Activated naive CD8-positive, alpha-beta T cell treated with anti-CD3 and anti-CD28 coated beads for 36 hours (primary cell): ENCODE results near the gene WNK2. TPM values are rescaled to one million over a fixed set of nuclear protein-coding genes. Genes with fewer than 3 reads are reported as not detected.

Source experiments
- DNase-seq: peaks from one replicate; pipeline ENCODE4 v3.0.0; 2021
- H3K27ac Mint-ChIP-seq: one replicate; pipeline ENCODE4 v1.8.0; 2022; ENCODE audit warnings: mild to moderate bottlenecking, moderate library complexity, mixed read lengths
- H3K27me3 Mint-ChIP-seq: one replicate; pipeline ENCODE4 v1.8.0; 2022; ENCODE audit warnings: mild to moderate bottlenecking, mixed read lengths
- H3K36me3 Mint-ChIP-seq: one replicate; pipeline ENCODE4 v1.8.0; 2021; ENCODE audit warnings: mild to moderate bottlenecking, mixed read lengths
- H3K4me1 Mint-ChIP-seq: one replicate; pipeline ENCODE4 v1.8.0; 2021; ENCODE audit warnings: mixed read lengths
- H3K4me3 Mint-ChIP-seq: one replicate; pipeline ENCODE4 v1.8.0; 2022; ENCODE audit warnings: mild to moderate bottlenecking, moderate library complexity, mixed read lengths
- H3K9me3 Mint-ChIP-seq: one replicate; pipeline ENCODE4 v1.8.0; 2022; ENCODE audit warnings: mixed read lengths
- total RNA-seq, 2 experiments: library from RNA; stranded (reverse); gene quantifications; one replicate each; pipeline ENCODE4 v1.2.3, GENCODE V29; 2021

Gene WNK2
- total RNA-seq, 2 experiments from 2014 or later, result 0.88 to 0.89 TPM

DNA sequence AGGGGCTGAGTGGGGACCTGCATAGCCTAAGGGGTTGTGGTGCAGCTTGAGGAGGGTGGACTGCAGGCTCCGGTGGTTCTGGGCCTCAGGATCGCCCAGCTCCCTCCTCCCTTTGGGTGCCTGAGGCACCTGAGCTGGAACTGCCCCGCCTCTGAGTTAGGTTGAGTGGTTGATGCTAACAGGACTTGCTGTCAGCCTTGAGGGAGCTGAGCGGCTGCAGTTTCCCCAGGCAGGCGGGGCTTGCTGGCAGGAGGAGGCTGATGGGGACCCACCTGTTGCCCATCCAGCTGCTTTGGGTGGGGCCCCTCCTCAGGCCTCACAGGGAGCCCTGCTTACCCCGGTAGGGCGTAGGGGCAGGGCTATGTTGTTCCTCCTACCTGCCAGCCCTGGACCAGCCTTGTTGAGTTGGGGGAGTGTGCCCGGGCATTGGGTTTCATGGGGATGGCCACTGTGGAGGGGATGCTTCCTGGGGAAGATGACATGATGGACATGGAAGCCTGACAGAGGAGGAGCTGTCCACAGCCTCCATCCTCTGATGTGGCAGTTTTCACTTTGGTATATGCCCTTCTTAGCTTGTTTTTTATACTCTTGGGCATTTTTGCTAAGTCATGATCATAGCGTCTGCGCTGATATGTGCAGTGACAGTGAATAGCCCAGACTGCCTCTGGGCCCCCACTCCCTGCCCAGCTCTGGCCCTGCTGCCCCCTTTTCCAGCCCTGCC is 14.3 kb downstream of the WNK2 start:
- Mint-ChIP-seq H3K4me3 (no peak overlapping the region), H3K9me3 (no peaks in the 10 kb centered on the region), H3K27ac (no peak overlapping the region), H3K4me1 (no peaks in the 10 kb centered on the region), H3K36me3 (no peaks in the 10 kb centered on the region), H3K27me3 (no peaks in the 10 kb centered on the region)
- DNase-seq, result no peak

DNA sequence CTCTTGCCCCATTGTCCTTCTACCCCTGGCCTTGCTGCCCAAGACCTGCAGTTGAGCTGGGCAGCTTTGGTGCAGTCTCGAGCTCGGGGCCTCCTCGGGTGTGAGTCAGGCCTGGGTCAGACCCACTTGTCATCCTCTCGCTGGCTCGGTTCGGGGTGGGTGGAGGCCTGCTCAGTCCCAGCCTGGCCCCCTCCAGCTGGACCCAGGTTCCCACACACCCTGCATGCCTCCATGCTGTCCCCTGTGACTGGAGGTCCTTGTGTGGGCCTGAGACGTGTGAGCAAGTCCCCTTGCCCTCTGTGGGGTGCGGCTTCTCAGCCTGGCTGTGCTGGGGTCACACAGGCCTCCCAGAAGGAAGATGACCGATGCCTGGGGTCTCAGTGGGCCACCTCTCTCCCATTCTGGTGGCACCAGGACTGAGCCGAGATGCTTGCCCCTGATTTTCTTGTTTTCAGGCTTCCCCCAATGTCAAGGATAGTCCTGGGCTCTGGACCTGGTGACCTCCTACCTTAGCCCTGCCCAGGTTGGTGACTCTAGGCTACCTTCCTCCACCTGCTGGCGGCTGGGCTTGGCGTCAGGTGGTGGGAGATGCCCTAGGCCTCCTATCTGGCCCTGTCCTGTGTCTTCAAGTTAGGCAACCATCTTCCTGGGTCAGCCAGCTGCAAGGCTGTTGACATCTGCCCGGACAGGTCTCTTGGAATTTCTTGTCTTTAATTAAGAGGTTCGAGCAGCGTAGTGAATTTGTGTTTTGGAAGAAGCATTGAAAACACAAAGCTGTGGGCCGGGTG is 15.1 kb downstream of the WNK2 start:
- no peak overlapping the region for H3K27ac Mint-ChIP-seq

DNA sequence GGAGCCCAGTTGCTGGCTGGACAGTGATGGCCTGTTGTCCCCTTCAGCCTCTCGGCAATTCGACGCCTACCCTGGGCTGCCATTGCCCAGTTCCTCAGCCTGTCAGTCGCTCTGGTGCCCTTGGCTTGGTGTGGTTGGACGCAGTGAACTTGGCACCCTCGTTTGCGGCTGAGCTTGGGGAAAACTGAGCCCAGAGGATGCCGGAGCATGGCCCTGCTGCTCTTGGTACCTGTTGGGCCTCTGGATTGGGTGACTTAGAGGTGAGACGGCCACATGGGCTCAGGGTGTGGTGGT is 16.5 kb downstream of the WNK2 start:
- Mint-ChIP-seq H3K27me3 (no peaks in the 10 kb centered on the region), H3K9me3 (no peaks in the 10 kb centered on the region), H3K36me3 (no peaks in the 10 kb centered on the region)

More for the DNA sequence above, 15.1 kb downstream of the WNK2 start:
- DNase-seq, result no peak
- Mint-ChIP-seq H3K36me3 (no peaks in the 10 kb centered on the region), H3K4me3 (no peak overlapping the region), H3K9me3 (no peaks in the 10 kb centered on the region), H3K4me1 (no peaks in the 10 kb centered on the region), H3K27me3 (no peaks in the 10 kb centered on the region)

DNA sequence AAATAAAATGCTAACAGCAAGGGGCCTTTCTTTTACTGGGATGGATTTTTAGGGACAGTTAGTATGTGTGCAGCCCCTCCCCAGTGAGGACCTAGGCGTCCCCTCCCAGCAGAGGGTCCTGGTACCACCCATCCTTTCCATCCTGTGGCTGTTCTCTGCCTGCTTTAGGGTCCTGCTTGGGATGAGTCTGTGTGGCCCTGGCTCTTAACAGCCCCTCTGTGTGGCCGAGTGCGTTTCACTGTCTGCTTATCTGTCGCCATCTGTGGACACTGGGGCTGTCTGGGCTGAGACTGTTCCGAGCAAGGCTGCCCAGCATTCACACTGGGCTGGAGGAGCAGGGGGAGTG is 17.0 kb downstream of the WNK2 start:
- Mint-ChIP-seq H3K9me3 (no peaks in the 10 kb centered on the region), H3K27ac (no peak overlapping the region), H3K4me1 (peaks cover 6% of the 10 kb centered on the region), H3K27me3 (no peaks in the 10 kb centered on the region), H3K4me3 (no peak overlapping the region), H3K36me3 (no peaks in the 10 kb centered on the region)
- no peak for DNase-seq

More for the DNA sequence above, 16.5 kb downstream of the WNK2 start:
- DNase-seq, result no peak
- no peak overlapping the region for H3K27ac Mint-ChIP-seq
- H3K4me3 Mint-ChIP-seq, result no peak overlapping the region
- H3K4me1 Mint-ChIP-seq, result peaks cover 6% of the 10 kb centered on the region

DNA sequence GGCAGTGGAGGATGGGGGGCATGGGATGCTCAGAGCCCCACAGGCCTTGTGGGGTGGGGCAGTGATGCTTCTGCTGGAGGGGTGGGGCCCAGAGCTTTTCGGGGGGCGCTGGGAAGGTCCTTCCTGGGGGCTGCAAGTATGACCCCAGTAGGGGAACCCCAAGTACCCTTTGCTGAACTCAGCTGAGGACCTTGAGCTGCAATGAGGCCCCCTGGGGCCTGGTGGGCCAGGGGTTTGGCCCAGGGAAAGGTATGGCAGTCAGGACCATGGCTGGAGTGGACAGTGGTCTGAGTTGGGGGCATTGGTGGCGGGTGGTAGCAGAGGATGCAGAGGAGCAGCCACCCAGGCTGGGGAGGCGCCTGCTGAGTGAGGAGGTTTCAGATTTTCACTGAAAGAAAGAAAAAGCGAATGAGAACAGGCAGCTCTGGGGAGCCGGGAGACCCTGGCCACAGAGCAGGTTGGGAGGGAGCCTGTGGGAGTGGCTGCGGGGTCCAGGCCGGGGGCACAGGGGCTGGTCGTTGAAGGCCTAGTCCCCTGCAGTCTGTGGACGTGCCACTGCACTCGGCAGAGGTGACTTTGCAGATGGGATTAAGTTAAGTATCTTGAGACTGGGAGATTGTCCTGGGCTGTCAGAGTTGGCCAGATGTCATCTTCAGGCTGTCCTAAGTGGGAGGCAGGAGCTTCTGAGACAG is 19.2 kb downstream of the WNK2 start:
- H3K4me3 Mint-ChIP-seq, result no peak overlapping the region
- H3K27ac Mint-ChIP-seq, result no peak overlapping the region
- H3K9me3 Mint-ChIP-seq, result no peaks in the 10 kb centered on the region

DNA sequence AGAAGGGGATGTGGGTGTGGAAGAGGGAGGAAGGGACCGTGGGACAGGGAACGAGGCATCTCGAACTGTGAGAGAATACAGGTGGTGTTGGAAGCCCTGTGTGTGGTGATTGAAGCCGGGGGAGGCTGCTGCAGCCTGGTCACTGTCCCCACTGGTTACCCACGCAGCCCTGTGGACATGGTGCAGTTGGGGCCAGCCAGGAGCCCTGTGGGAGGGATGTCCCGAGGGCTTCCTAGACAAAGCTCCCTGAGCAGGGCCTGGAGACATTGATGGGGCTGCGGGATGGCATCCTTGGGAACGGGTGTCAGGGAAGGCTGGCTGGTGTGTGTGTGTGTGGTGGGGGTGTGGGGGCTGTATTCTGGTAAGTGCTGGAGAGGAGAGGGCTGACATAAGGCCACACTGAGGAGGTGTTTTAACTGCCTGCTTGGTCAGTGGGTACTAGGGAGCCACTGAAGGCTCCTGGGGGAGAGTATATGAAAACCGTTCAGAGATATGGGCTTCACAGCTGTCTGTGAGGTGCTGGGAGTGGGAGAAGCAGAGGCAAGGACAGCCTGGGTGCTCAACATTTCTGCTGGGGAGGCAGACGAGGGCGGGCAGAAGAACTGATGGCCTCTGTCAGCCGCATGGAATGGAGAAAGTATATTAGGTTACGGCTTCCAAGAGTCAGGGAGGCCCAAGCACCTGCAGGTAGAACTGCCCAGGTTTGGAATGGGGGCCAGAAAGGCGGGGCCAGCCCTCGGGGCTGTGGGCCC is 20.0 kb downstream of the WNK2 start:
- Mint-ChIP-seq H3K9me3 (no peaks in the 10 kb centered on the region), H3K27ac (no peak overlapping the region), H3K36me3 (no peaks in the 10 kb centered on the region), H3K4me3 (no peak overlapping the region), H3K4me1 (peaks cover 6% of the 10 kb centered on the region), H3K27me3 (no peaks in the 10 kb centered on the region)
- DNase-seq, result no peak

More for the DNA sequence above, 19.2 kb downstream of the WNK2 start:
- no peak for DNase-seq
- H3K27me3 Mint-ChIP-seq, result no peaks in the 10 kb centered on the region
- H3K36me3 Mint-ChIP-seq, result no peaks in the 10 kb centered on the region
- peaks cover 6% of the 10 kb centered on the region for H3K4me1 Mint-ChIP-seq

DNA sequence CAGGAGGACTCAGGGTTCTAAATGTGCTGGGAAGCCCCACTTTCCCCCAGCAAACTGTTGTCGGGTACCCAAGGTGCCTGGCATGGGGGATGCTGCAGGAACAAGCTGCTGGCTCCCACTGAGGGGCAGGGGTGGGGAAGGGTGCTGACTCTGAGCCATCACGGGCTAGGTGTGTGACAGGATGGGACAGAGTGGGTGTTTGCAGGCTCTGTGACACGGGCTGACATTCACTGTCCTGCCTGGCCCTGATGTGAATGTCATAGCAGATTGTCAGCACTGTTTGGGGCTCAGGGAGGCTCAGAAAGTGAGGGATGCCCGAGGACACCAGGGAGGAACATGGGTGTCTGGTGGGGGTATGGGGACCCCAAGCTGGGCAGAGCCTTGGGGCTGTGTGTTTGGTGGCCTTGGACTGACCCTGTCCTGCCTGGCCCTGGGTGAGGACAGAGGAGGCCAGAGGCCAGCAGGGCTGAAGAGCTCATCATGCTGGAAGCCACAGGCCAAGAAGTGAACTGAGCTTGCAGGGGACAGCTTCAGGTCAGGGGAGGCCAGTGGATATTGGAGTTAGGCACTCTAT is 20.6 kb downstream of the WNK2 start:
- Mint-ChIP-seq H3K36me3 (no peaks in the 10 kb centered on the region), H3K9me3 (no peaks in the 10 kb centered on the region), H3K27me3 (no peaks in the 10 kb centered on the region), H3K27ac (no peak overlapping the region), H3K4me3 (no peak overlapping the region), H3K4me1 (peaks cover 6% of the 10 kb centered on the region)
- no peak for DNase-seq

DNA sequence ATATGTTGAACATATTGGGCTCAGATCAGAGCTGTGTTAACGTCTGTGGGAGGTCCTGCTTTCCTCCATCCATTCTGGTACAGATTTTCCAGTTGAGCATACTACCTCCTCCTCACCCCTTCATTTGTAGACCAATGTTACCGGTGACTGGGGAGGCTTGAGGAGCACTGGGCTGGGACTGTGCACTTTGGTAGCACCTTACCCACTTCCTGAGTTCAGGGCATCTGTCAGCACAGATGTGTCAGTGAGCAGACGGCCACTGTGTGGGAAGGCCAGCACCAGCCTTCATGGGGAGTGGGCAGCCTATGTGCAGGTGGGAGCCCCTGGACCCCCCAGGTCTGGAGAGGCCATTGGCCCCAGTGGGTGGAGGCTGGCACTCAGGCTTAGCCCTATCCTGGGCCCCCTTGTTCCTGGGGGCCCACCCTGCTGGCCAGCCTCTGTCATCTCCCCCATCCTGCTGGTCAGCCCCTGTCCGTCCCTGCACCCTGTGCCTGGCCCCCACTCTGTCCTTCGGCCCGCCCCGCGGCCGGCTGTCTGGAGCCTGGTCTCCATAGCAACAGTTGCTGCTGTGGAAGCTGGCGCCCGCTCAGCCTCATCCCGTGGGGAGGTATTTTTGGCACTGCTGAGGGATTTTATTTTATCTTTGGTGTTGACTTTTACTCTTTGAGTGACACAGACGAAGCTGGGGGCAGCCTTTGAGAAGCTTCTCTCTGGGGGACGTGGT is 21.3 kb downstream of the WNK2 start:
- no peaks in the 10 kb centered on the region for H3K36me3 Mint-ChIP-seq
- no peaks in the 10 kb centered on the region for H3K9me3 Mint-ChIP-seq
- no peak overlapping the region for H3K4me3 Mint-ChIP-seq
- no peak for DNase-seq
- H3K4me1 Mint-ChIP-seq, result peaks cover 6% of the 10 kb centered on the region
- H3K27me3 Mint-ChIP-seq, result no peaks in the 10 kb centered on the region
- no peak overlapping the region for H3K27ac Mint-ChIP-seq

DNA sequence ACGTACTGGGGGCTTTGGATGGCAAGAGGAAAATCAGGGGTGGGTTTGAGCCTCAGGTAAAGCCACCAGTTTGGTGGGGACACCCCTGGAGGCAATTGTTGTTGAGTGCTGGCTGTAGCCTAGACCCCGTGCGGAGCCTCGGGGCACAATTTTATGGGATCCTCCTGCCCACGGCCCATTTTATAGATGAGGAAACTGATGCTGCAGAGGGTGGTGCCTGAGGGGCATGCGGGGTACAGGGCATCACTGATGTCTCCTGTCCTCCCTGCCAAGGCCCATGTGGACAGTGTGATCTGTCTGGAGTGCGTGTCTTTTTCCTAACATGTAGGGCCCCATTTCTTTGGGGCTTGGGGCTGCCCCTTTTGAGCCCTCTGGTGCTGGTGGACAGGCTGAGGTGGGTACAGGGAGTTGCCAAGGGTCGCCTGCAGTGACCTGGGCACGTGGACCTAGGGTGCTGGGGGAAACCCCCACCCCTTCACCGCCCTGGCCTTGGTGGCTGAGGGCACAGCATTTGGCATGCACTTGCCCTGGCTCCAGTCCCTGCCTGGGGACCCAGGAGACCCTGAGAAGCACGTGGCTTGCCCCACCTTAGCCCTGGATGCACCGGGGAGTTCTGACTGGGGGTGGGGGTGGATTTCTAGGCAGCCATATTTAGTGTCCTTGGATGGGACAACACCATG is 22.1 kb downstream of the WNK2 start:
- H3K4me1 Mint-ChIP-seq, result peaks cover 6% of the 10 kb centered on the region
- no peaks in the 10 kb centered on the region for H3K27me3 Mint-ChIP-seq
- H3K9me3 Mint-ChIP-seq, result no peaks in the 10 kb centered on the region
- no peak for DNase-seq
- no peaks in the 10 kb centered on the region for H3K36me3 Mint-ChIP-seq
- no peak overlapping the region for H3K27ac Mint-ChIP-seq
- no peak overlapping the region for H3K4me3 Mint-ChIP-seq

DNA sequence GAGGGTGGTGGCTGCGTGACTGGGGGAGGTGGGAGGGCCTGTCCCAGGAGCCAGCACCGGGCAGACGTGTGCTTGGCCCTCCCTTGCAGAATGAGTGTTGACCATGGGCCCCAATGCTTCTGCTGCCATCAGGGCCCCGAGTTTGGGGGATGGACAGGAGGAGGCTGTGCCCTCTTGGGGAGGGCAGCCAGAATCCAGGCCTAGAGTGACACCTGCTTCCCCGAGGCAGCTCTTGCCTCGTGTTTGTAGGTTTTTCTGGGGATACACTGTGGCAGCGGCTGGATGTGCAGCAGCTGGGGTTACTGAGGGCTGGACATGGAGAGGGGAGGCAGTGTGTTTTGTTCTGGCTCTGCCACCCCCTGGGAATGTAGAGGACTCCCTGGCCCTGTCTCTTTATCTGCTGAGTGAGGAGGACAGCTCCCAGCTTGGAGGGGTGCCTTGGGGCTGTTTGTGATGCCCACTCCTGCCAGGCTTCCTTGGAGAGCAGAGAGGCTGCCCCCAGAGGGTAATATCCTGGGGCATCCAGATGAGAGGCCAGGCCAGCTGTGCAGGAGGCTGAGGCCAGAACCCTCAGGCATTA is 22.7 kb downstream of the WNK2 start:
- H3K9me3 Mint-ChIP-seq, result no peaks in the 10 kb centered on the region
- no peak for DNase-seq
- peaks cover 6% of the 10 kb centered on the region for H3K4me1 Mint-ChIP-seq
- no peak overlapping the region for H3K27ac Mint-ChIP-seq
- H3K27me3 Mint-ChIP-seq, result no peaks in the 10 kb centered on the region
- no peak overlapping the region for H3K4me3 Mint-ChIP-seq
- H3K36me3 Mint-ChIP-seq, result no peaks in the 10 kb centered on the region

DNA sequence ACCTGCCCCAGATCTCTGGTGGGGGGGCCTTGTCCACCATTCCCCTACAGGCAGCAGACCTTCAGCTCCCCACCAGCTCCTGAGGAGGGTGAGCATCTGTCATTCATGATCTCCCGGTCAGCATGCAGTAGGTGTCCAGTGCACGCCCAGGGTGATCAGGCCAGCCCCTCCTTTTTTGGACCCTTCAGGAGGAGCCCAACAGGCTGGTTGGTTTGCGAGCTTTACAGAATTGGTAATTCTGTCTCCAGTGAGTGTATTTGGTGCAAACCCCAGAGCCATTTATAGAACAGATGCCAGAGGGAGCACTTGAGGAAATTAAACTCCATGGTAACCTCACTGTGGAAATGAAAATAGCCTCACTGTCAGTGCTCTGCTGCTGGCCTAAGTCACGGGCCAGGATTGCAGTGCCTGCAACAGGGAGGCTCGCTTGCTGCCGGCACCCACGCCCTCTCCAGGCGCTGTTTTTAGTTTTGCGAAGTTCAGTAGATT is 23.4 kb downstream of the WNK2 start:
- no peaks in the 10 kb centered on the region for H3K9me3 Mint-ChIP-seq
- H3K4me1 Mint-ChIP-seq, result peaks cover 6% of the 10 kb centered on the region
- H3K27me3 Mint-ChIP-seq, result no peaks in the 10 kb centered on the region
- H3K36me3 Mint-ChIP-seq, result no peaks in the 10 kb centered on the region
- DNase-seq, result no peak
- no peak overlapping the region for H3K27ac Mint-ChIP-seq
- H3K4me3 Mint-ChIP-seq, result no peak overlapping the region

DNA sequence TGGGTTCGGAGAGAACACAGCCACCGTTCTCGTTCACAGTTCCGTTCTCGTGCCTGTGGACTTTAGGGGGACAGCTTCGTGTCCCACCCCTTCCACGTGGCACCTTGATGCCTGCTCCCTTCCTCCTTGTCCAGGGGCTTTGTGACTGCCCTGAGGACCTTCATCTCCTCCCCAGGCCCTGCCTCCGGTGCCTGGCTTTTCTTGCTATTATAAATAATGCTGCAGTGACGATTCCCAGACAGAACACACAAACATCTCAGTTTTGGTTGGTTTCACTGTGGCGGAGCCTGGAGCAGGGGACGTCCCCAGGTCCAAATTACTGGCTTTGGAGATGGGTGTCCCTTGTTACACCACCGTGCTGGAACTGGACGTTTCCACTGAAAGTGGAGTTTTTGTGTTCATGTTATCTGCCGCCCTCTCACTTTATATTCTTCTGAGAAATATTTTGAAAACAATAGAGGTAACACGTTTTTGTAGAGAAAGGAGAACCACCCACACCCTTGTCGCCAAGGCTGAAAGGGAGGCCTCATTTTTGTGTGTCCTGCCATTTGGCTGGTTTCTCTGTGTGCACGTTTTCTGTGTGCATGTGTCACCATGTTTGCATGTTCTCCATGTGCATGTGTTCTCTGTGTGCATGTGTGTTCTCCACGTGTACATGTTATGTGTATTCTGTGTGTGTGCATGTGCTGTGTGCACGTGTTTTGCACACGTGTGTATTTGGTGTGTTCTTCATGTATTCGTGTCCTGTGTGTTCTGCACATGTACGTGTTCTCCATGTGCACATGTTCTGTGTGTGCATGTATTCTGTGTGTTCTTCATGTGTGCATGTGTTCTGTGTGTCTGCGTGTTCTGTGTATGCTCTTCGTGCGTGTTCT is 24.2 kb downstream of the WNK2 start:
- Mint-ChIP-seq H3K27ac (no peak overlapping the region), H3K9me3 (no peaks in the 10 kb centered on the region), H3K27me3 (no peaks in the 10 kb centered on the region), H3K36me3 (no peaks in the 10 kb centered on the region), H3K4me3 (no peak overlapping the region), H3K4me1 (peaks cover 6% of the 10 kb centered on the region)
- no peak for DNase-seq

DNA sequence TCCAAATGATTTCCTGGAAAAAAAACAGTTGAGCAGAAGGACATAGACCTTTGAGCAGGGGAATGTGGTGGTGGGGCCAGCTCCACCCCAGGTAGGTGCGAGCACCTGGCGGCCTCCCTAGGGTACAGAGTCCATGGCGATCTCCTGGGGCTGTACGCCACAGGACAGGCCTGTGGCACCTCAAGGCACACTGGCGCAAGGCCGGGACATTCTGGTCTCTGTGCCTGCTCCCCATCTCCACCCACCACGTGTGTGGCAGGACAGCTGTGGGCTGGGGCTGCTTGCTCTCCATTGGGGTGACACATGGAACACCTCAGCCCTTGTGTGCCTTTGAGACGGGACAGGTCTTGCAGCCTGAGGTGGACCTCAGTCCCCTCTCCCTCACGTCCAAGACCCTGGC is 25.2 kb downstream of the WNK2 start:
- no peak overlapping the region for H3K27ac Mint-ChIP-seq

More for the DNA sequence above, 25.2 kb downstream of the WNK2 start:
- no peak for DNase-seq
- H3K4me3 Mint-ChIP-seq, result no peak overlapping the region
- H3K4me1 Mint-ChIP-seq, result peaks cover 6% of the 10 kb centered on the region
- no peaks in the 10 kb centered on the region for H3K9me3 Mint-ChIP-seq
- no peaks in the 10 kb centered on the region for H3K36me3 Mint-ChIP-seq
- H3K27me3 Mint-ChIP-seq, result no peaks in the 10 kb centered on the region
